Naive thymus-derived CD8-positive, alpha-beta T cell (primary cell): ENCODE results near the gene JMJD1C. TPM values are rescaled to one million over a fixed set of nuclear protein-coding genes. Genes with fewer than 3 reads are reported as not detected.
A peak's percentile ranks its signal among the peaks of the same experiment; 100 is the strongest.

Experiments used
- ATAC-seq, 2 donors: fragments of 150-1000 bp; cut with Tn5 transposase in 1 of 2; sonication (Bioruptor Pico), chemical (Tn5 transposase) in 1 of 2; 1 replicate in 1 of 2; 2 replicates in 1 of 2; pipeline ENCODE4 v1.10.0; 2021; ENCODE audit warnings: mild to moderate bottlenecking in 2 of 2, moderate library complexity in 2 of 2
- POLR2A ChIA-PET: fragments of 350-600 bp; sonication (Branson Sonifier 250); formaldehyde crosslinking; loops from one replicate; lab custom pipeline; 2021; ENCODE audit warnings: antibody characterized with exemption; lab: Charles Lee
- DNase-seq, 10 donors: peaks; one replicate each; pipeline versions ENCODE4 v3.0.0 to v3.0.0-alpha.2; 2020 to 2022
- H3K27ac Mint-ChIP-seq, 10 donors: one replicate each; pipeline ENCODE4 v1.8.0; 2020 to 2022; ENCODE audit warnings: mild to moderate bottlenecking in 10 of 10, mixed read lengths in 10 of 10, moderate library complexity in 4 of 10, inconsistent platforms in 1 of 10
- H3K27me3 Mint-ChIP-seq, 5 donors: one replicate each; pipeline ENCODE4 v1.8.0; 2021 to 2022; ENCODE audit warnings: mixed read lengths in 5 of 5
- H3K36me3 Mint-ChIP-seq, 3 donors: one replicate each; pipeline ENCODE4 v1.8.0; 2020 to 2022; ENCODE audit warnings: mixed read lengths in 3 of 3, mild to moderate bottlenecking in 2 of 3, inconsistent platforms in 1 of 3
- H3K4me1 Mint-ChIP-seq, 4 donors: one replicate each; pipeline ENCODE4 v1.8.0; 2021 to 2022; ENCODE audit warnings: mixed read lengths in 4 of 4
- H3K4me3 Mint-ChIP-seq, 10 donors: one replicate each; pipeline ENCODE4 v1.8.0; 2020 to 2022; ENCODE audit warnings: mild to moderate bottlenecking in 10 of 10, mixed read lengths in 10 of 10, moderate library complexity in 6 of 10, inconsistent platforms in 1 of 10
- H3K9me3 Mint-ChIP-seq, 9 donors: one replicate each; pipeline ENCODE4 v1.8.0; 2020 to 2022; ENCODE audit warnings: mixed read lengths in 9 of 9, mild to moderate bottlenecking in 3 of 9, inconsistent platforms in 1 of 9, moderate library complexity in 1 of 9
- polyA plus RNA-seq, 3 donors: library from polyadenylated mRNA; unstranded; fragments of 300-500 nt; fragmentation: Illumina TruSeq; gene quantifications; one replicate each; pipeline ENCODE4 v1.2.3, GENCODE V29; 2021
- total RNA-seq, 8 experiments: library from RNA in 2 of 8; stranded (reverse) in 2 of 8; gene quantifications; one replicate each; pipeline ENCODE4 v1.2.3 and lab custom pipeline; 2021 to 2026

The JMJD1C gene
- total and polyA plus RNA-seq, 5 experiments from 2014 or later = 28.6 to 126 (median 51.9) TPM

GRCh38 chr10:63452524-63452923, 13.3 kb downstream of the JMJD1C start:
- POLR2A ChIA-PET = no interaction called here
- H3K27me3 Mint-ChIP-seq = no peaks in the 10 kb centered on the region
- peaks cover 6 to 37% (median 29%) of the 10 kb centered on the region in 4 donors for H3K4me1 Mint-ChIP-seq
- H3K4me3 Mint-ChIP-seq = no peak overlapping the region
- H3K36me3 Mint-ChIP-seq = peaks cover 0 to 14% (median 11%) of the 10 kb centered on the region in 3 donors
- no peak for ATAC-seq
- H3K27ac Mint-ChIP-seq = no peak overlapping the region
- DNase-seq = no peak
- H3K9me3 Mint-ChIP-seq = peaks cover 0 to 5% (median 0%) of the 10 kb centered on the region in 9 donors

GRCh38 chr10:63446716-63447440, 18.9 kb downstream of the JMJD1C start:
- peaks cover 0 to 6% (median 0%) of the 10 kb centered on the region in 3 donors for H3K36me3 Mint-ChIP-seq

GRCh38 chr10:63441404-63441803, 24.4 kb downstream of the JMJD1C start:
- Mint-ChIP-seq H3K27ac (no peak overlapping the region), H3K4me1 (peaks cover 20 to 42% (median 31%) of the 10 kb centered on the region in 4 donors), H3K36me3 (no peaks in the 10 kb centered on the region), H3K27me3 (no peaks in the 10 kb centered on the region), H3K4me3 (no peak overlapping the region), H3K9me3 (no peaks in the 10 kb centered on the region)
- POLR2A ChIA-PET = no interaction called here
- ATAC-seq (no peak), DNase-seq (no peak)

More at GRCh38 chr10:63446716-63447440, 18.9 kb downstream of the JMJD1C start:
- ATAC-seq = no peak
- peaks cover 15 to 52% (median 35%) of the 10 kb centered on the region in 4 donors for H3K4me1 Mint-ChIP-seq
- no peak for DNase-seq
- POLR2A ChIA-PET = interaction anchor here (0.5 kb wide), 1 partner anchor 11 kb away, joined by 3 read pairs; no protein-coding TSS in a partner anchor
- H3K4me3 Mint-ChIP-seq = no peak overlapping the region
- no peak overlapping the region for H3K27ac Mint-ChIP-seq
- no peaks in the 10 kb centered on the region for H3K27me3 Mint-ChIP-seq
- no peaks in the 10 kb centered on the region for H3K9me3 Mint-ChIP-seq

- H3K27ac Mint-ChIP-seq = no peak overlapping the region
These were observed 26.2 kb downstream of the JMJD1C start for GRCh38 chr10:63439607-63440006.

GRCh38 chr10:63438506-63439498, 27.0 kb downstream of the JMJD1C start:
- Mint-ChIP-seq H3K36me3 (no peaks in the 10 kb centered on the region), H3K4me3 (no peak overlapping the region), H3K4me1 (peaks cover 22 to 34% (median 31%) of the 10 kb centered on the region in 4 donors), H3K27me3 (no peaks in the 10 kb centered on the region), H3K9me3 (no peaks in the 10 kb centered on the region), H3K27ac (no peak overlapping the region)
- ATAC-seq = no peak
- POLR2A ChIA-PET = no interaction called here
- DNase-seq = no peak

More at GRCh38 chr10:63439607-63440006, 26.2 kb downstream of the JMJD1C start:
- no peaks in the 10 kb centered on the region for H3K27me3 Mint-ChIP-seq
- ATAC-seq (no peak), DNase-seq (no peak)
- H3K4me1 Mint-ChIP-seq = peaks cover 18 to 32% (median 30%) of the 10 kb centered on the region in 4 donors
- POLR2A ChIA-PET = no interaction called here
- no peaks in the 10 kb centered on the region for H3K36me3 Mint-ChIP-seq
- no peaks in the 10 kb centered on the region for H3K9me3 Mint-ChIP-seq
- no peak overlapping the region for H3K4me3 Mint-ChIP-seq

GRCh38 chr10:63437116-63437949, 28.4 kb downstream of the JMJD1C start:
- DNase-seq = no peak
- Mint-ChIP-seq H3K27me3 (no peaks in the 10 kb centered on the region), H3K4me3 (no peak overlapping the region), H3K9me3 (peaks cover 0 to under 1% (median 0%) of the 10 kb centered on the region in 9 donors), H3K27ac (no peak overlapping the region), H3K4me1 (peaks cover 18 to 29% (median 26%) of the 10 kb centered on the region in 4 donors), H3K36me3 (no peaks in the 10 kb centered on the region)
- no peak for ATAC-seq
- POLR2A ChIA-PET = no interaction called here

GRCh38 chr10:63436225-63436624, 29.6 kb downstream of the JMJD1C start:
- ATAC-seq = peak in 1 of 2 donors; percentile 55
- H3K27me3 Mint-ChIP-seq = no peaks in the 10 kb centered on the region
- H3K27ac Mint-ChIP-seq = no peak overlapping the region
- DNase-seq = no peak
- POLR2A ChIA-PET = no interaction called here
- peaks cover 12 to 25% (median 23%) of the 10 kb centered on the region in 4 donors for H3K4me1 Mint-ChIP-seq
- peaks cover 0 to 2% (median 0%) of the 10 kb centered on the region in 9 donors for H3K9me3 Mint-ChIP-seq
- H3K4me3 Mint-ChIP-seq = no peak overlapping the region
- peaks cover 0 to 4% (median 2%) of the 10 kb centered on the region in 3 donors for H3K36me3 Mint-ChIP-seq

- peaks cover 0 to 6% (median 4%) of the 10 kb centered on the region in 3 donors for H3K36me3 Mint-ChIP-seq
- H3K27me3 Mint-ChIP-seq = no peaks in the 10 kb centered on the region
- H3K9me3 Mint-ChIP-seq = peaks cover 0 to 2% (median 0%) of the 10 kb centered on the region in 9 donors
- DNase-seq = no peak
- H3K4me1 Mint-ChIP-seq = peaks cover 13 to 25% (median 21%) of the 10 kb centered on the region in 4 donors
- POLR2A ChIA-PET = no interaction called here
- H3K27ac Mint-ChIP-seq = peak overlapping the region in 1 of 10 donors; percentile 24
- ATAC-seq = no peak
- H3K4me3 Mint-ChIP-seq = peak overlapping the region in 1 of 10 donors; percentile 20
These were observed 30.6 kb downstream of the JMJD1C start for GRCh38 chr10:63434866-63435854.

GRCh38 chr10:63431962-63432797, 33.6 kb downstream of the JMJD1C start:
- peak overlapping the region in 1 of 10 donors; percentile 61 for H3K27ac Mint-ChIP-seq
- POLR2A ChIA-PET = no interaction called here
- no peak for DNase-seq

GRCh38 chr10:63430999-63431356, 34.8 kb downstream of the JMJD1C start:
- Mint-ChIP-seq H3K27ac (no peak overlapping the region), H3K36me3 (peaks cover 0 to 7% (median 6%) of the 10 kb centered on the region in 3 donors), H3K4me1 (peaks cover 21 to 46% (median 37%) of the 10 kb centered on the region in 4 donors), H3K4me3 (no peak overlapping the region), H3K27me3 (no peaks in the 10 kb centered on the region), H3K9me3 (peaks cover 0 to 2% (median 0%) of the 10 kb centered on the region in 9 donors)
- DNase-seq (no peak), ATAC-seq (no peak)
- POLR2A ChIA-PET = no interaction called here

More at GRCh38 chr10:63431962-63432797, 33.6 kb downstream of the JMJD1C start:
- Mint-ChIP-seq H3K36me3 (peaks cover 0 to 7% (median 6%) of the 10 kb centered on the region in 3 donors), H3K9me3 (peaks cover 0 to 2% (median 0%) of the 10 kb centered on the region in 9 donors), H3K4me3 (no peak overlapping the region), H3K27me3 (no peaks in the 10 kb centered on the region), H3K4me1 (peaks cover 21 to 46% (median 35%) of the 10 kb centered on the region in 4 donors)
- no peak for ATAC-seq
